IgD-negative memory B cell (primary cell): ENCODE results near the gene CREG2. TPM values are rescaled to one million over a fixed set of nuclear protein-coding genes. Genes with fewer than 3 reads are reported as not detected.
"Not testable (repeated sequence)": the region's sequence is repeated elsewhere in the genome, so short reads cannot be mapped to it uniquely, and the experiment has no call there.

Experiments
- H3K27ac Mint-ChIP-seq, 3 donors: one replicate each; pipeline ENCODE4 v1.8.0; 2020 to 2022; ENCODE audit warnings: mild to moderate bottlenecking in 3 of 3, mixed read lengths in 3 of 3, moderate library complexity in 1 of 3
- H3K27me3 Mint-ChIP-seq: one replicate; pipeline ENCODE4 v1.8.0; 2021; ENCODE audit warnings: mixed read lengths
- H3K36me3 Mint-ChIP-seq: one replicate; pipeline ENCODE4 v1.8.0; 2020; ENCODE audit warnings: mild to moderate bottlenecking, mixed read lengths
- H3K4me1 Mint-ChIP-seq, 3 donors: one replicate each; pipeline ENCODE4 v1.8.0; 2020 to 2022; ENCODE audit warnings: mixed read lengths in 3 of 3, mild to moderate bottlenecking in 1 of 3
- H3K4me3 Mint-ChIP-seq, 4 donors: one replicate each; pipeline ENCODE4 v1.8.0; 2020 to 2022; ENCODE audit warnings: mild to moderate bottlenecking in 4 of 4, mixed read lengths in 4 of 4, moderate library complexity in 3 of 4
- H3K9me3 Mint-ChIP-seq, 3 donors: one replicate each; pipeline ENCODE4 v1.8.0; 2020 to 2021; ENCODE audit warnings: mixed read lengths in 3 of 3, mild to moderate bottlenecking in 1 of 3
- polyA plus RNA-seq: library from polyadenylated mRNA; unstranded; fragments of 300-500 nt; fragmentation: Illumina TruSeq; gene quantifications from one replicate; pipeline ENCODE4 v1.2.3, GENCODE V29; 2021

CREG2 gene
- polyA plus RNA-seq, 1 donor from 2014 or later, result 0.06 TPM

GRCh38 chr2:101330253-101330933 is 56.9 kb downstream of the CREG2 start:
- peaks cover 1% of the 10 kb centered on the region for H3K36me3 Mint-ChIP-seq
- peaks cover 1 to 6% (median 2%) of the 10 kb centered on the region in 3 donors for H3K4me1 Mint-ChIP-seq
- H3K4me3 Mint-ChIP-seq, result no peak overlapping the region
- H3K9me3 Mint-ChIP-seq, result no peaks in the 10 kb centered on the region
- H3K27me3 Mint-ChIP-seq, result no peaks in the 10 kb centered on the region
- H3K27ac Mint-ChIP-seq, result no peak overlapping the region

DNA sequence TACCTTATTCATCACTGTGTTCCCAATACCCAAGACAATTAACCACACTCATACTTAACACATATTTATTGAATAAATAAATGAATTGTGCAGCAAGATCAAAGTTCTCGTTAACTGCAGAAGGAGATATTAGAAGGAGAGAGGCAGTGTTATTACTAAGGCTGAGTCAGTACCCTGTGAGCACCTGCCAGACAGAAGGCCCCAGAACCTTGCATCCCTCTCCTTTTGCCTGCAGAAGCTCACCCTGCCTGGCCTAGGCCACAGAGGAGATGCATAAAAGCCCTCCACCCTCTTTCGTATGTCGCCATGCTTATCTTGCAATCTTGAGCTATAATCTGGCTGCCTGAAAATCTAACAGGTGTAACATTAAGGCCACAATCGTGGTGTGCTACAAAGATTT is 58.3 kb downstream of the CREG2 start:
- H3K4me3 Mint-ChIP-seq, result no peak overlapping the region
- H3K27ac Mint-ChIP-seq, result no peak overlapping the region
- peaks cover 1 to 6% (median 2%) of the 10 kb centered on the region in 3 donors for H3K4me1 Mint-ChIP-seq
- no peaks in the 10 kb centered on the region for H3K27me3 Mint-ChIP-seq
- peaks cover 3% of the 10 kb centered on the region for H3K36me3 Mint-ChIP-seq
- H3K9me3 Mint-ChIP-seq, result no peaks in the 10 kb centered on the region

- H3K4me3 Mint-ChIP-seq, result no peak overlapping the region
- H3K27me3 Mint-ChIP-seq, result no peaks in the 10 kb centered on the region
- no peaks in the 10 kb centered on the region for H3K9me3 Mint-ChIP-seq
Measured at GRCh38 chr2:101328474-101329007, 58.8 kb downstream of the CREG2 start.

GRCh38 chr2:101327863-101328394 is 59.4 kb downstream of the CREG2 start:
- peaks cover 1 to 6% (median 2%) of the 10 kb centered on the region in 3 donors for H3K4me1 Mint-ChIP-seq
- no peak overlapping the region for H3K4me3 Mint-ChIP-seq
- no peaks in the 10 kb centered on the region for H3K27me3 Mint-ChIP-seq
- peaks cover 3% of the 10 kb centered on the region for H3K36me3 Mint-ChIP-seq
- no peak overlapping the region for H3K27ac Mint-ChIP-seq
- H3K9me3 Mint-ChIP-seq, result no peaks in the 10 kb centered on the region

More at GRCh38 chr2:101328474-101329007, 58.8 kb downstream of the CREG2 start:
- Mint-ChIP-seq H3K36me3 (peaks cover 3% of the 10 kb centered on the region), H3K4me1 (peaks cover 1 to 6% (median 2%) of the 10 kb centered on the region in 3 donors), H3K27ac (no peak overlapping the region)

- peaks cover 3% of the 10 kb centered on the region for H3K36me3 Mint-ChIP-seq
- H3K4me1 Mint-ChIP-seq, result peaks cover 1 to 6% (median 2%) of the 10 kb centered on the region in 3 donors
- no peak overlapping the region for H3K27ac Mint-ChIP-seq
- H3K4me3 Mint-ChIP-seq, result no peak overlapping the region
- no peaks in the 10 kb centered on the region for H3K27me3 Mint-ChIP-seq
- H3K9me3 Mint-ChIP-seq, result peaks cover 0 to 2% (median 0%) of the 10 kb centered on the region in 3 donors
Measured at GRCh38 chr2:101325425-101325824, 61.9 kb downstream of the CREG2 start.

DNA sequence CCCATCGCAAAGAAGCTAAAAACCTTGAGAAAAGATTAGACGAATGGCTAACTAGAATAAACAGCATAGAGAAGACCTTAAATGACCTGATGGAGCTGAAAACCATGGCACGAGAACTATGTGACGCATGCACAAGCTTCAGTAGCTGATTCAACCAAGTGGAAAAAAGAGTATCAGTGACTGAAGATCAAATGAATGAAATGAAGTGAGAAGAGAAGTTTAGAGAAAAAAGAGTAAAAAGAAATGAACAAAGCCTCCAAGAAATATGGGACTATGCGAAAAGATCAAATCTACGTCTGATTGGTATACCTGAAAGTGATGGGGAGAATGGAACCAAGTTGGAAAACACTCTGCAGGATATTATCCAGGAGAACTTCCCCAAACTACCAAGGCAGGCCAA is 70.7 kb downstream of the CREG2 start:
- not testable (repeated sequence) for H3K27ac Mint-ChIP-seq, H3K9me3 Mint-ChIP-seq, H3K36me3 Mint-ChIP-seq, H3K4me3 Mint-ChIP-seq, H3K27me3 Mint-ChIP-seq
- peaks cover 7 to 14% (median 9%) of the 10 kb centered on the region in 3 donors for H3K4me1 Mint-ChIP-seq

- H3K27me3 Mint-ChIP-seq, result peaks cover 1% of the 10 kb centered on the region
- peak overlapping the region; percentile 26 to 84 (median 78) for H3K4me3 Mint-ChIP-seq
Measured at GRCh38 chr2:101311696-101312017, 75.6 kb downstream of the CREG2 start.

GRCh38 chr2:101310834-101311695 is 76.2 kb downstream of the CREG2 start:
- H3K9me3 Mint-ChIP-seq, result no peaks in the 10 kb centered on the region
- H3K4me3 Mint-ChIP-seq, result peak overlapping the region; percentile 26 to 84 (median 78)
- H3K27me3 Mint-ChIP-seq, result peaks cover 1% of the 10 kb centered on the region
- H3K27ac Mint-ChIP-seq, result peak overlapping the region; percentile 72 to 93 (median 88)
- H3K36me3 Mint-ChIP-seq, result peaks cover 2% of the 10 kb centered on the region
- H3K4me1 Mint-ChIP-seq, result peaks cover 29 to 34% (median 31%) of the 10 kb centered on the region in 3 donors

More at GRCh38 chr2:101311696-101312017, 75.6 kb downstream of the CREG2 start:
- Mint-ChIP-seq H3K4me1 (peaks cover 23 to 28% (median 28%) of the 10 kb centered on the region in 3 donors), H3K27ac (peak overlapping the region; percentile 59 to 93 (median 72)), H3K36me3 (peaks cover under 1% of the 10 kb centered on the region), H3K9me3 (no peaks in the 10 kb centered on the region)

GRCh38 chr2:101310090-101310833 is 77.0 kb downstream of the CREG2 start:
- peaks cover 1% of the 10 kb centered on the region for H3K27me3 Mint-ChIP-seq
- H3K9me3 Mint-ChIP-seq, result no peaks in the 10 kb centered on the region
- peaks cover 2% of the 10 kb centered on the region for H3K36me3 Mint-ChIP-seq
- peaks cover 36 to 42% (median 38%) of the 10 kb centered on the region in 3 donors for H3K4me1 Mint-ChIP-seq
- H3K27ac Mint-ChIP-seq, result peak overlapping the region in 2 of 3 donors; percentile 88 to 93
- peak overlapping the region; percentile 46 to 83 (median 74) for H3K4me3 Mint-ChIP-seq

DNA sequence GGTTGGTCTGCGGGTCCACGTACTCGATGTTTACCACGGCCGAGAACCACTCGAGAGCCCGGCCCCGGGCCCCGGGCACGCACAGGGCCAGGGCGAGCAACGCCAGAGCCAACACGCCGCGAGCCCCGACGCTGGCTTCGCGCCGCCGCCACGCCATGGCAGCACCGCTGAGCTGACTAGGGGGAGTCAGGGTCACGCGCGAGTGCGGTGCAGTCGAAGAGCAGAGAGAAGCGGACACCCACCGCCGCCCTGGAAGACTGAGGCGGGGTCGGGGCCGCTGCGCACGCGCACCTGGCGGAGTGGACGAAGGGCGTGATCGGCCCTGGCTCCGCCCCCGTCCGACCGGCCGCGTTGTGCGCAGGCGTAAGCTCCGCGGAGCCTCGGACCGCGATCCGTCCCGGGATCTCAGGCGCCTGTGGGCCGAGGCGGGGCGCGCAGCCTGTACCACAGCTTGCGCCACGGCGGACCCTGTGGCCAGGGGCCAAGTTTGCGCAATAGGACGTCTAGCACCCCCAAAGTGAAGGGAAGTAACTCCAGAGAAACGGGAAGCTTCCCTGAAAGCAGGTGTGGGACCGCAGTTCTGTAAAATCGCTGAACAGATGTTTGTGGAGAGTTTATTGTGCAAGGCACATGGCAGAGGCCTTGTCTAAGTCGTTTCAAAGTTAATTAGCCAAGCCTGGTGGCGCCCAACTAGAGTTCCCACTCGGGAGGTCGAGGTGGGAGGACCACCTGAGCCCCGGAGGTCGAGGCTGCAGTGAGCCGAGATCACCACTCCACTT is 78.7 kb downstream of the CREG2 start, which contains the start of gene RNF149:
RNF149 (minus strand) TSS at position 270 of the 779 bp plus-strand sequence; CDS start at position 157, 113 bp downstream.
- Mint-ChIP-seq H3K4me1 (peaks cover 40 to 53% (median 48%) of the 10 kb centered on the region in 3 donors), H3K9me3 (no peaks in the 10 kb centered on the region), H3K36me3 (peaks cover 2% of the 10 kb centered on the region)

DNA sequence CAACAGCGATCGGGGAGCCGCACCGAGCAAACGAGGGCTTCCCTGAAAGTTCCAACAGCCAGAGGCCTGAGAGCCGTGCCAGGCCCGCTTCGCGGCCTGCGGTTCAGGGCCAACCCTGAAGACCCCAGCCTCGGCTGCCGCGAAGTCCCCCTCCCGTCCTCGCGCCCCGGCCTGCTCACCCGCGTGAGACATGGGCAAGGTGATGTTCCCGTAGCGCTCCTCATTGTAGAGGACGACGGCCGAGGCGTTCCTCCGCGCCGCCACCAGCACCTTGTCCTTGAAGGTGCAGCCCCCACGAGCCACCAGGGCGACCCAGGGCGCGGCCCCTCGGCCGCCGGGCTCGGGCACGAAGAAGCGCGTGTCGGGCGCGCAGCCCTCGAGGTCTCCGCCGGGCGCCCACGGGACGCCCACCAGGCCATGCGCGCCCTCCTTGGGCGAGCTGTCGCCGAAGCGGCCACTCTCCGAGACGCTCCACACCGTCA is 79.3 kb downstream of the CREG2 start:
- Mint-ChIP-seq H3K4me1 (peaks cover 40 to 53% (median 48%) of the 10 kb centered on the region in 3 donors), H3K27me3 (peaks cover 1% of the 10 kb centered on the region), H3K27ac (peak overlapping the region; percentile 64 to 97 (median 93)), H3K4me3 (peak overlapping the region; percentile 82 to 98 (median 93)), H3K9me3 (no peaks in the 10 kb centered on the region), H3K36me3 (peaks cover 2% of the 10 kb centered on the region)

More for the DNA sequence above, 78.7 kb downstream of the CREG2 start, which contains the start of gene RNF149:
- peaks cover 1% of the 10 kb centered on the region for H3K27me3 Mint-ChIP-seq
- H3K4me3 Mint-ChIP-seq, result peak within 1 kb of the TSS; percentile 82 to 98 (median 93)
- peak within 1 kb of the TSS; percentile 64 to 97 (median 93) for H3K27ac Mint-ChIP-seq

DNA sequence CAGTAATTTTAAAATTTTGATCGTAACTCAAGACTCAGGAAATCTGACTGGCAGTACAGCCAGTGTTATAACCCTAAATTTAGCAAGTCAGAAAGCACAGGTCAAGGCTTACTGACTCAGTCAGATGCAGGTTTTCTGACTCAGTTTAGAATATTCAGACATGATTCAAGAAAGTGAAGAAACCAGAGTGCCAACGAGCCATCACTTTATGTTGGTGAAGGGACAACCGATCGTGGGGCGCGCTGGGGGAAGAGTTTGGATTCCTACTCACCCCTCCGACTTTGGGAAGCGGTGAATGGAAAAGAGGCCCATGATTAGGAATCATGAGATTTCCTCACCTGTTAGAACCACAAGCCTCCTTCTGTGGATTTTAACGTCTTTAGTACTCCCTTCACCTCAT is 79.8 kb downstream of the CREG2 start:
- peak overlapping the region; percentile 64 to 97 (median 93) for H3K27ac Mint-ChIP-seq
- peak overlapping the region; percentile 82 to 98 (median 93) for H3K4me3 Mint-ChIP-seq
- peaks cover 1% of the 10 kb centered on the region for H3K27me3 Mint-ChIP-seq
- peaks cover 39 to 56% (median 50%) of the 10 kb centered on the region in 3 donors for H3K4me1 Mint-ChIP-seq
- no peaks in the 10 kb centered on the region for H3K9me3 Mint-ChIP-seq
- peaks cover 4% of the 10 kb centered on the region for H3K36me3 Mint-ChIP-seq

DNA sequence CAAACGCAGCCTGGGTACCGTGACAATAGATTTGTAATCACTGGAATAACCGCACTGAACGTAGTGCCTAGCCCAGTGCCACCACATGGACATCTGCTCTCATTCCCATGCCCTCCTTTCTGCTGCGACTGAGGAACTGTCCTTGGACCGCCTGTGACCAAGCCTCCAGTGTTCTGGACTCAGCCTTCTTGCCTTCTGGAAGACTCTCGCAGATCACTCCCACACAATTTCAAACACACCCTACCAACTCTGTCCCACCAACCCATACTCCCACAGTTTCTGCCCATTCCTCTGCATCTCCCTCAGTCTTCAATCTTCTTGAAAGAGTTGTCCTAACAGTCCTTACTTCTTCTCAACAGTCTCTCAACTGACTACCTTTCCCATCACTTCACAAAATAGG is 80.9 kb downstream of the CREG2 start:
- Mint-ChIP-seq H3K4me3 (peak overlapping the region; percentile 82 to 98 (median 93)), H3K36me3 (peaks cover 6% of the 10 kb centered on the region), H3K27ac (peak overlapping the region; percentile 64 to 97 (median 93)), H3K4me1 (peaks cover 34 to 60% (median 48%) of the 10 kb centered on the region in 3 donors), H3K27me3 (peaks cover 1% of the 10 kb centered on the region), H3K9me3 (no peaks in the 10 kb centered on the region)
